ENCODE measurements around the gene SOX13.

DNA sequence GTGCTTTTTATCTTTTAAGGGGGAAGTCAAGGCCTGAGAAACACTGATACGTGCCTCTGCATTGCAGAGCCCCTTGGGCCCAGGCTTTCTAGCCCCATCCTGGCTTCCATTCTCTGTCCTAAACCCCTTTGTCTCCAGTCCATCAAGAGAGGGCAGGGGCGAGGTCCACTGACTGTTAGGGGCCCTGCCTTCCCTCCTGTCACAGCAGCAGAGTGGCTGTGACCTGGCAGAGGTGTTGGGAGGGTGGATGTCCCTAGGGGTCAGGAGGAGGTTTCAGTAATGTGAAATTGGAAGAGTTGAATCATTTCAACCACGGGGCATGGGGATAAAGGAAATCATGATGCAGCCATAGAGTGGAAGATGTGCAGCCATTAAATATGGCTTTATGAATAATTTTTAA, 24.0 kb downstream of the SOX13 start:
- no peak for TF ChIP-seq TAF1 (IDR thresholded peaks at IDR 0.05; ENCODE audit: low read depth)
- TF ChIP-seq, protein P1, sequence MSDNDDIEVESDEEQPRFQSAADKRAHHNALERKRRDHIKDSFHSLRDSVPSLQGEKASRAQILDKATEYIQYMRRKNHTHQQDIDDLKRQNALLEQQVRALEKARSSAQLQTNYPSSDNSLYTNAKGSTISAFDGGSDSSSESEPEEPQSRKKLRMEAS (IDR thresholded peaks at IDR 0.05) = no peak
- TF ChIP-seq USF1 (IDR thresholded peaks at IDR 0.05) = no peak
- no peak for TF ChIP-seq REST (IDR thresholded peaks at IDR 0.05; ENCODE audit: low read depth)
